Peyer's patch (tissue), 4 donors: Measurements from ENCODE around the gene KIFBP.
"Not testable (repeated sequence)": the region's sequence is repeated elsewhere in the genome, so short reads cannot be mapped to it uniquely, and the experiment has no call there.

Experiments
- POLR2A ChIP-seq, 2 donors: fragments of 450-650 bp; IDR thresholded peaks; one replicate each; pipeline ENCODE4 v1.5.1; 2017; ENCODE audit warnings: antibody characterized with exemption in 2 of 2, mild to moderate bottlenecking in 2 of 2, moderate library complexity in 2 of 2
- TF ChIP-seq, protein P1 (sequence below), 6 experiments: fragments of 450-650 bp in 4 of 6; fragments of 200-600 bp in 2 of 6; sonication (generic) in 1 of 6; IDR thresholded peaks; one replicate each; pipeline ENCODE4 v1.5.1; 2017 to 2019; ENCODE audit warnings: antibody characterized with exemption in 6 of 6, mild to moderate bottlenecking in 3 of 6, moderate library complexity in 1 of 6

DNA sequence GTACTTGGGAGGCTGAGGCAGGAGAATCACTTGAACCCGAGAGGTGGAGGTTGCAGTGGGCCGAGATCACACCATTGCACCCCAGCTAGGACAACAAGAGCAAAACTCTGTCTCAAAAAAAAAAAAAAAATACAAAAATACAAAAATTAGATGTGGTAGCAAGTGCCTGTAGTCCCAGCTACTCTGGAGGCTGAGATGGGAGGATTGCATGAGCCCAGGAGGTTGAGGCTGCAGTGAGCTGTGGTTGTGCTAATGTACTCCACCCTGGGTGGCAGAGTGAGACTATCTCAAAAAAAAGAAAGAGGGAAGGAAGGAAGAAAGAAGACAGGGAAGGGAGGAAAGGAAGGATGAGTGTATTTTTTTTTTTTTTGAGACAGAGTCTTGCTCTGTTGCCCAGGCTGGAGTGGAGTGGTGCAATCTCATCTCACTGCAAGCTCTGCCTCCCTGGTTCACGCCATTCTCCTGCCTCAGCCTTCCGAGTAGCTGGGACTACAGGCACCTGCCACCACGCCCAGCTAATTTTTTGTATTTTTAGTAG, 12.6 kb upstream of the KIFBP start:
- TF ChIP-seq POLR2A (IDR thresholded peaks at IDR 0.05) = not testable (repeated sequence)
- TF ChIP-seq, protein P1, sequence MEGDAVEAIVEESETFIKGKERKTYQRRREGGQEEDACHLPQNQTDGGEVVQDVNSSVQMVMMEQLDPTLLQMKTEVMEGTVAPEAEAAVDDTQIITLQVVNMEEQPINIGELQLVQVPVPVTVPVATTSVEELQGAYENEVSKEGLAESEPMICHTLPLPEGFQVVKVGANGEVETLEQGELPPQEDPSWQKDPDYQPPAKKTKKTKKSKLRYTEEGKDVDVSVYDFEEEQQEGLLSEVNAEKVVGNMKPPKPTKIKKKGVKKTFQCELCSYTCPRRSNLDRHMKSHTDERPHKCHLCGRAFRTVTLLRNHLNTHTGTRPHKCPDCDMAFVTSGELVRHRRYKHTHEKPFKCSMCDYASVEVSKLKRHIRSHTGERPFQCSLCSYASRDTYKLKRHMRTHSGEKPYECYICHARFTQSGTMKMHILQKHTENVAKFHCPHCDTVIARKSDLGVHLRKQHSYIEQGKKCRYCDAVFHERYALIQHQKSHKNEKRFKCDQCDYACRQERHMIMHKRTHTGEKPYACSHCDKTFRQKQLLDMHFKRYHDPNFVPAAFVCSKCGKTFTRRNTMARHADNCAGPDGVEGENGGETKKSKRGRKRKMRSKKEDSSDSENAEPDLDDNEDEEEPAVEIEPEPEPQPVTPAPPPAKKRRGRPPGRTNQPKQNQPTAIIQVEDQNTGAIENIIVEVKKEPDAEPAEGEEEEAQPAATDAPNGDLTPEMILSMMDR (IDR thresholded peaks at IDR 0.05) = not testable (repeated sequence)
